ENCODE measurements around the gene COL27A1.
A peak's percentile ranks its signal among the peaks of the same experiment; 100 is the strongest.

Gene COL27A1

GRCh38 chr9:114347675-114348074 lies 192.3 kb downstream of the COL27A1 start:
- peak; percentile 33 for DNase-seq

- no peak for DNase-seq
Observed at GRCh38 chr9:114348261-114348905, 193.0 kb downstream of the COL27A1 start.

GRCh38 chr9:114348906-114349482 lies 193.7 kb downstream of the COL27A1 start:
- peak; percentile 75 for DNase-seq

GRCh38 chr9:114349713-114350480 lies 194.6 kb downstream of the COL27A1 start:
- no peak for DNase-seq

GRCh38 chr9:114350636-114351401 lies 195.5 kb downstream of the COL27A1 start:
- DNase-seq, result no peak

- DNase-seq, result no peak
Observed at GRCh38 chr9:114351932-114352331, 196.6 kb downstream of the COL27A1 start.

GRCh38 chr9:114355821-114356220 lies 200.5 kb downstream of the COL27A1 start:
- no peak for DNase-seq

- DNase-seq, result no peak
Observed at GRCh38 chr9:114356792-114357191, 201.5 kb downstream of the COL27A1 start.

GRCh38 chr9:114357360-114357759 lies 202.0 kb downstream of the COL27A1 start:
- DNase-seq, result no peak

GRCh38 chr9:114357911-114358328 lies 202.6 kb downstream of the COL27A1 start:
- no peak for DNase-seq

- DNase-seq, result no peak
Observed at GRCh38 chr9:114359801-114360200, 204.5 kb downstream of the COL27A1 start.

GRCh38 chr9:114361542-114361941 lies 206.2 kb downstream of the COL27A1 start:
- DNase-seq, result no peak

Measured in NCI-H2171 treated with DMSO at 0.1 percent for 48 hours (cell line).